GM18498 (cell line): ENCODE data around the gene ZNF322.

Experiments
- ATAC-seq: cut with Tn5 transposase; IDR thresholded peaks from one replicate; pipeline ENCODE4 v1.9.1; 2021; ENCODE audit warnings: mild to moderate bottlenecking, moderate library complexity; ENCODE audit not compliant: unreplicated experiment

ZNF322 gene

GRCh38 chr6:26613689-26614683, 45.6 kb downstream of the ZNF322 start:
- ATAC-seq: no peak

GRCh38 chr6:26613201-26613600, 46.3 kb downstream of the ZNF322 start:
- no peak for ATAC-seq

- ATAC-seq: no peak
Measured at GRCh38 chr6:26611599-26611998, 47.9 kb downstream of the ZNF322 start.

GRCh38 chr6:26609463-26609862, 50.1 kb downstream of the ZNF322 start:
- no peak for ATAC-seq

GRCh38 chr6:26607434-26608230, 51.9 kb downstream of the ZNF322 start:
- peak; percentile 86 for ATAC-seq

GRCh38 chr6:26604797-26605196, 54.7 kb downstream of the ZNF322 start:
- no peak for ATAC-seq

GRCh38 chr6:26604026-26604425, 55.5 kb downstream of the ZNF322 start:
- ATAC-seq: no peak

GRCh38 chr6:26602262-26602661, 57.3 kb downstream of the ZNF322 start:
- no peak for ATAC-seq

- ATAC-seq: no peak
Measured at GRCh38 chr6:26600759-26601158, 58.8 kb downstream of the ZNF322 start.

GRCh38 chr6:26599591-26599990, 60.0 kb downstream of the ZNF322 start:
- ATAC-seq: no peak

GRCh38 chr6:26599134-26599533, 60.4 kb downstream of the ZNF322 start:
- ATAC-seq: no peak

- no peak for ATAC-seq
Measured at GRCh38 chr6:26598267-26598666, 61.3 kb downstream of the ZNF322 start.

- ATAC-seq: no peak
Measured at GRCh38 chr6:26597821-26598220, 61.7 kb downstream of the ZNF322 start.

- no peak for ATAC-seq
Measured at GRCh38 chr6:26597389-26597766, 62.2 kb downstream of the ZNF322 start.

- peak; percentile 80 for ATAC-seq
Measured at GRCh38 chr6:26596579-26597388, 62.8 kb downstream of the ZNF322 start, which contains the start of gene ABT1. ABT1 (plus strand) TSS chr6:26596953; CDS start chr6:26596983, 30 bp downstream.

- ATAC-seq: peak; percentile 53
Measured at GRCh38 chr6:26595669-26596269, 63.8 kb downstream of the ZNF322 start.

GRCh38 chr6:26594730-26595632, 64.6 kb downstream of the ZNF322 start:
- ATAC-seq: no peak

- ATAC-seq: no peak
Measured at GRCh38 chr6:26594131-26594498, 65.4 kb downstream of the ZNF322 start.
